GM12878 (cell line): ENCODE data around the gene B3GNT7. TPM values are rescaled to one million over a fixed set of nuclear protein-coding genes. Genes with fewer than 3 reads are reported as not detected.

ENCODE experiments used
- ATAC-seq: fragments of 200-7000 bp; cut with Tn5 transposase; 3 replicates; pipeline ENCODE4 v1.9.1; 2020; ENCODE audit warnings: mild to moderate bottlenecking, moderate library complexity
- BruUV-seq: library from RNA; stranded (reverse); fragments of 400-500 nt; replicated peaks from 2 replicates; lab custom pipeline; 2021; lab: Mats Ljungman, UMichigan
- CTCF ChIA-PET: fragments of 300-600 bp; sonication (Branson Sonifier 250); formaldehyde crosslinking; extraction: SDS; loops from one replicate; lab custom pipeline; 2021; ENCODE audit warnings: inconsistent platforms; lab: Yijun Ruan, JAX
- POLR2A ChIA-PET: fragments of 350-600 bp; formaldehyde crosslinking; extraction: SDS; loops from one replicate; lab custom pipeline; 2021; ENCODE audit warnings: inconsistent platforms; lab: Charles Lee
- RAD21 ChIA-PET: fragments of 300-600 bp; sonication (Branson Sonifier 250); formaldehyde crosslinking; loops from one replicate; lab custom pipeline; 2023; ENCODE audit warnings: antibody characterized with exemption; ENCODE audit not compliant: unreplicated experiment; lab: Charles Lee
- SMC1A ChIA-PET: fragments of 300-600 bp; sonication (Branson Sonifier 250); formaldehyde crosslinking; loops from one replicate; lab custom pipeline; 2023; ENCODE audit not compliant: unreplicated experiment, uncharacterized antibody; lab: Charles Lee
- DNase-seq: peaks from one replicate; pipeline ENCODE4 v3.0.0-alpha.2; 2011; ENCODE audit warnings: low read depth, low spot score
- FAIRE-seq: peaks from 3 replicates; lab custom pipeline; 2011; peaks lifted over from hg19 to GRCh38; lab: Jason Lieb, UNC
- H2AFZ ChIP-seq: 2 replicates; pipeline ENCODE4 v1.6.0; 2011; ENCODE audit warnings: low read depth, low read length, control low read depth; ENCODE audit not compliant: control insufficient read depth
- H3K27ac ChIP-seq: 2 replicates; pipeline ENCODE4 v1.5.1; 2011; ENCODE audit warnings: control low read depth; ENCODE audit not compliant: control insufficient read depth, insufficient read depth
- H3K27me3 ChIP-seq, 2 experiments: replicated peaks in 1 of 2; 2 replicates each; pipeline versions ENCODE4 v1.6.0 to v1.6.1; 2011; ENCODE audit warnings: low read length in 1 of 2; ENCODE audit not compliant: control insufficient read depth in 2 of 2, insufficient read depth in 2 of 2
- H3K36me3 ChIP-seq, 2 experiments: 2 replicates each; pipeline ENCODE4 v1.5.1; 2011; ENCODE audit warnings: low read length in 1 of 2; ENCODE audit not compliant: control insufficient read depth in 2 of 2, insufficient read depth in 2 of 2
- H3K4me1 ChIP-seq: 2 replicates; pipeline ENCODE4 v1.6.1; 2011; ENCODE audit warnings: mild to moderate bottlenecking, low read length, moderate library complexity, mixed read lengths; ENCODE audit not compliant: control insufficient read depth, insufficient read depth
- H3K4me2 ChIP-seq: 2 replicates; pipeline ENCODE4 v1.6.0; 2011; ENCODE audit warnings: control low read depth; ENCODE audit not compliant: control insufficient read depth, insufficient read depth
- H3K4me3 ChIP-seq: fragments of 200-600 bp; sonication (generic); 2 replicates; pipeline ENCODE4 v1.5.1; 2016
- H3K79me2 ChIP-seq: 2 replicates; pipeline ENCODE4 v1.6.0; 2011; ENCODE audit warnings: low read length; ENCODE audit not compliant: control insufficient read depth, insufficient read depth
- H3K9ac ChIP-seq: 2 replicates; pipeline ENCODE4 v1.8.0; 2011; ENCODE audit warnings: low read length, control low read depth, mixed read lengths; ENCODE audit not compliant: control insufficient read depth, insufficient read depth
- H3K9me3 ChIP-seq: replicated peaks from 3 replicates; pipeline ENCODE4 v1.5.1; 2011; ENCODE audit warnings: mild to moderate bottlenecking, low read length; ENCODE audit not compliant: control insufficient read depth, insufficient read depth
- H4K20me1 ChIP-seq: 2 replicates; pipeline ENCODE4 v1.6.0; 2011; ENCODE audit not compliant: control insufficient read depth, insufficient read depth
- ASH2L ChIP-seq: fragments of 300-600, 200-600 bp; sonication (generic); IDR thresholded peaks from 2 replicates; pipeline ENCODE4 v1.6.1; 2017; ENCODE audit warnings: low read depth, mild to moderate bottlenecking, borderline replicate concordance
- BACH1 ChIP-seq: fragments of 450-650 bp; IDR thresholded peaks from 2 replicates; pipeline ENCODE4 v1.6.1; 2017; ENCODE audit warnings: mild to moderate bottlenecking, borderline replicate concordance
- ESRRA ChIP-seq: IDR thresholded peaks from 2 replicates; pipeline ENCODE4 v1.6.1; 2012; ENCODE audit warnings: mild to moderate bottlenecking, low read length, improper control_type of control experiment
- IKZF2 ChIP-seq, 2 experiments: fragments of 450-650 bp; IDR thresholded peaks; 2 replicates each; pipeline ENCODE4 v1.6.1; 2017; ENCODE audit warnings: mild to moderate bottlenecking in 2 of 2, moderate library complexity in 2 of 2
- LARP7 ChIP-seq: fragments of 450-650 bp; IDR thresholded peaks from 2 replicates; pipeline ENCODE4 v1.6.1; 2017; ENCODE audit warnings: mild to moderate bottlenecking
- MTA3 ChIP-seq: IDR thresholded peaks from 2 replicates; pipeline ENCODE4 v1.6.1; 2012; ENCODE audit warnings: low read length, inconsistent platforms, borderline replicate concordance
- NFYA ChIP-seq: IDR thresholded peaks from 2 replicates; pipeline ENCODE4 v1.6.1; 2011; ENCODE audit warnings: low read depth, mild to moderate bottlenecking, low read length, improper control_type of control experiment, borderline replicate concordance
- PBX3 ChIP-seq: IDR thresholded peaks from 2 replicates; pipeline ENCODE4 v1.6.1; 2011; ENCODE audit warnings: mild to moderate bottlenecking, low read depth, low read length, moderate library complexity; ENCODE audit not compliant: insufficient replicate concordance
- PKNOX1 ChIP-seq: fragments of 450-650 bp; IDR thresholded peaks from 2 replicates; pipeline ENCODE4 v1.6.1; 2016; ENCODE audit warnings: mild to moderate bottlenecking
- RELA ChIP-seq: fragments of 450-650 bp; IDR thresholded peaks from 2 replicates; pipeline ENCODE4 v1.8.0; 2014; ENCODE audit warnings: borderline replicate concordance; ENCODE audit not compliant: partially characterized antibody
- SMAD1 ChIP-seq: fragments of 450-650 bp; IDR thresholded peaks from 2 replicates; pipeline ENCODE4 v1.6.1; 2018; ENCODE audit warnings: mild to moderate bottlenecking, low read depth; ENCODE audit not compliant: partially characterized antibody
- SMAD5 ChIP-seq: IDR thresholded peaks from 2 replicates; pipeline ENCODE4 v1.6.1; 2016; ENCODE audit warnings: antibody characterized with exemption, low read depth
- SMARCA5 ChIP-seq: fragments of 450-650 bp; IDR thresholded peaks from 2 replicates; pipeline ENCODE4 v1.6.1; 2017; ENCODE audit warnings: mild to moderate bottlenecking
- SP1 ChIP-seq: IDR thresholded peaks from one replicate; pipeline ENCODE4 v1.6.1; 2011; ENCODE audit warnings: low read depth, low read length
- YY1 ChIP-seq: IDR thresholded peaks from 2 replicates; pipeline ENCODE4 v1.6.1; 2011; ENCODE audit warnings: low read depth, mild to moderate bottlenecking, low read length
- ZNF24 ChIP-seq: fragments of 450-650 bp; IDR thresholded peaks from 2 replicates; pipeline ENCODE4 v1.6.1; 2017; ENCODE audit warnings: antibody characterized with exemption, mild to moderate bottlenecking
- WGBS: methylation state at CpG from one replicate; pipeline ENCODE4 v1.1.6; 2016; ENCODE audit warnings: low lambda C conversion rate; ENCODE audit not compliant: insufficient replicate concordance, insufficient coverage; ENCODE audit errors: missing lambda C conversion rate; 5-methylcytosine and 5-hydroxymethylcytosine counted together
- in situ Hi-C: fragments of 300-500 bp; cut with MboI; formaldehyde crosslinking; loops from 9 replicates; pipeline ENCODE4 v1.14.3; 2018; ENCODE audit warnings: mixed read lengths
- intact Hi-C: fragments of 100-400 bp; cut with micrococcal nuclease; formaldehyde crosslinking; loops from one replicate; pipeline ENCODE4 v1.14.2; 2022; ENCODE audit not compliant: unreplicated experiment
- polyA plus RNA-seq, 11 experiments: library from polyadenylated mRNA; depleted of rRNA in 4 of 11; unstranded in 6 of 11; stranded (reverse) in 5 of 11; fragments of >200 nt; fragmentation: Nextera tagmentation in 4 of 11; fragmentation: Illumina TruSeq in 1 of 11; extraction: Ambion mirVana in 4 of 11; extraction: Trizol in 1 of 11; gene quantifications; 1 replicate in 1 of 11; 2 replicates in 10 of 11; pipeline versions ENCODE4 v1.2.1 to v1.2.3, GENCODE V29; 2011 to 2016; ENCODE audit warnings: inconsistent platforms in 2 of 11, missing spikeins in 2 of 11, low read depth in 1 of 11
- total RNA-seq, 4 experiments: library from RNA; depleted of rRNA in 3 of 4; stranded (reverse); fragments of >200 nt in 3 of 4; fragmentation: Illumina TruSeq in 1 of 4; extraction: Trizol in 1 of 4; gene quantifications; 2 replicates each; pipeline versions ENCODE4 v1.2.1 to v1.2.3, GENCODE V29; 2013 to 2021
- TF ChIP-seq, protein P1 (sequence below): IDR thresholded peaks from 2 replicates; pipeline ENCODE4 v1.6.1; 2011; ENCODE audit warnings: borderline replicate concordance, low read depth, mild to moderate bottlenecking, moderate library complexity, mixed read lengths, low read length; ENCODE audit not compliant: insufficient read depth; ENCODE audit errors: extremely low read length

Gene B3GNT7
- total and polyA plus RNA-seq, 10 of the 15 experiments (the other 5 are each of a cell fraction or from before 2014, with no cell fraction given): 0.91 to 12.6 (median 3.7) TPM

DNA sequence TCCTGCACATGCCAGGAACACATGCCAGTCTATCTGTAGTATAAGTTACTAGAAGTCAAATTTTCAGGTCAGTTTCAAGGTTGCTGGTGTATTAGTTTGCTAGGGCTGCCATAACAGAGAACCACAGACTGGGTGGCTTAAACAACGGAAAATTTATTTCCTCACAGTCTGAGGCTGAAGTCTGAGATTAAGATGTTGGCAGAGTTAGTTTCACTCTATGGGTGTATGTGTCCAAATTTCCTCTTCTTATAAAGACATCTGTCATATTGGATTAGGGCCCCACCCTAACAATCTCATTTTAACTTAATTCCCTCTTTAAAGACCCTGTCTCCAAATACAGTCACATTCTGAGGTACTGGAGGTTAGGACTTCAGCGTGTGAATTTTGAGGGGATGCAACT lies 26.5 kb downstream of the B3GNT7 start:
- WGBS: 70% methylated on average over 2 of the region's 2 CpGs
- POLR2A ChIA-PET: no interaction called here
- intact Hi-C loops: no loop called here
- ATAC-seq (no peak), FAIRE-seq (no peak), DNase-seq (no peak)
- no peak overlapping the region for H3K4me3 ChIP-seq
- RAD21 ChIA-PET: no interaction called here
- no peak overlapping the region for H2AFZ ChIP-seq
- H4K20me1 ChIP-seq: no peaks in the 10 kb centered on the region
- CTCF ChIA-PET: interaction anchor here (0.8 kb wide), 1 partner anchor 194 kb away, joined by 4 read pairs; no protein-coding TSS in a partner anchor
- no peaks in the 10 kb centered on the region for H3K27me3 ChIP-seq
- no peaks in the 10 kb centered on the region for H3K9me3 ChIP-seq
- no peak overlapping the region for H3K4me2 ChIP-seq
- no peaks in the 10 kb centered on the region for H3K36me3 ChIP-seq
- H3K9ac ChIP-seq: no peak overlapping the region
- H3K4me1 ChIP-seq: peaks cover 10% of the 10 kb centered on the region
- TF ChIP-seq, protein P1, sequence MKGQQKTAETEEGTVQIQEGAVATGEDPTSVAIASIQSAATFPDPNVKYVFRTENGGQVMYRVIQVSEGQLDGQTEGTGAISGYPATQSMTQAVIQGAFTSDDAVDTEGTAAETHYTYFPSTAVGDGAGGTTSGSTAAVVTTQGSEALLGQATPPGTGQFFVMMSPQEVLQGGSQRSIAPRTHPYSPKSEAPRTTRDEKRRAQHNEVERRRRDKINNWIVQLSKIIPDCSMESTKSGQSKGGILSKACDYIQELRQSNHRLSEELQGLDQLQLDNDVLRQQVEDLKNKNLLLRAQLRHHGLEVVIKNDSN: no peak
- TF ChIP-seq LARP7: no peak
- TF ChIP-seq IKZF2 (IDR thresholded peaks at IDR 0.05): no peak
- TF ChIP-seq BACH1: no peak
- TF ChIP-seq PKNOX1: no peak
- SMC1A ChIA-PET: interaction anchor here (1.0 to 1.4 kb wide), 2 partner anchors 11 to 15 kb away, joined by 3 read pairs; no protein-coding TSS in a partner anchor
- BruUV-seq: no TSS peak
- no peaks in the 10 kb centered on the region for H3K79me2 ChIP-seq
- H3K27ac ChIP-seq: no peak overlapping the region
- in situ Hi-C loops: no loop called here

DNA sequence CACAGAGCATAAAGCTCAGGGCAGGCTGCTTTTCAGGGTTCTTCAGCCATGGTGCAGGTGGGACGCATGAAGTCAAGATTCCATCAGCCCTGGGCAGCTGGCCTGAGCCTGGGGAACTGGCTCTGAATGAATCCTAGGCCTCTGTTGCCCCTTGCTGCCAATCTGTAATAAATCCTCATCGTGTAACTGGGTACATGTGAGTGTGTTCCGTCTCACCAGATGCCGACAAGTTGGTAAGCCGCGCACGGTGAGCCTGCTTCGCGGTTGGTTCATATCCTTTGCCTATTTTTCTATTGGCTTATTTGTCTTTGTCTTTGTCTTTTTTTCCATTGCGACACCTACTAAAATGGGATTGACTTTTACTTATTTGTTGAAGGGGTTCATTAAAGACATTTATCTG lies 27.7 kb downstream of the B3GNT7 start:
- Histone ChIP-seq H3K9ac (no peak overlapping the region), H3K4me3 (no peak overlapping the region), H3K4me1 (peaks cover 12% of the 10 kb centered on the region), H2AFZ (no peak overlapping the region), H3K9me3 (no peaks in the 10 kb centered on the region; the same call in 2 of the 3 replicates), H3K27me3 (no peaks in the 10 kb centered on the region), H3K79me2 (no peaks in the 10 kb centered on the region), H3K36me3 (no peaks in the 10 kb centered on the region), H4K20me1 (no peaks in the 10 kb centered on the region), H3K27ac (no peak overlapping the region), H3K4me2 (no peak overlapping the region)
- in situ Hi-C loops (no loop called here), intact Hi-C loops (no loop called here)
- ChIA-PET SMC1A (interaction anchor here (1.0 to 1.4 kb wide), 2 partner anchors 12 to 16 kb away, joined by 3 read pairs; no protein-coding TSS in a partner anchor), CTCF (no interaction called here), POLR2A (no interaction called here), RAD21 (no interaction called here)
- 83% methylated on average over 10 of the region's 10 CpGs for WGBS
- no peak for DNase-seq
- no TSS peak for BruUV-seq
- ATAC-seq: no peak
- FAIRE-seq: no peak
- TF ChIP-seq NFYA: no peak
- TF ChIP-seq SMAD5: no peak
- TF ChIP-seq SMAD1: no peak
- no peak for TF ChIP-seq PBX3
- no peak for TF ChIP-seq YY1
- TF ChIP-seq MTA3: no peak
- no peak for TF ChIP-seq RELA
- no peak for TF ChIP-seq ZNF24
- TF ChIP-seq ESRRA: no peak
- no peak for TF ChIP-seq SP1
- TF ChIP-seq SMARCA5: no peak
- TF ChIP-seq ASH2L: no peak
